ENCODE results near the gene ADH6. TPM values are rescaled to one million over a fixed set of nuclear protein-coding genes. Genes with fewer than 3 reads are reported as not detected.
"Not testable (repeated sequence)": the region's sequence is repeated elsewhere in the genome, so short reads cannot be mapped to it uniquely, and the experiment has no call there.

ADH6 gene
- total and polyA plus RNA-seq, 9 of the 15 experiments (the other 6 are each of a cell fraction or from before 2014, with no cell fraction given) = 0.13 TPM; not detected in 8

- H3K9ac ChIP-seq (ENCODE audit: insufficient read depth in 1 of 2, low read depth in 2 of 2, low read length in 2 of 2); DNase-seq (ENCODE audit: extremely low read depth in 1 of 4, low spot score in 3 of 4); H3K9me3 ChIP-seq (replicated peaks; ENCODE audit: control insufficient read depth, insufficient read depth, low read depth, low read length); H3K36me3 ChIP-seq (ENCODE audit: control insufficient read depth, insufficient read depth, low read length); POLR2A ChIA-PET; H2AFZ ChIP-seq (ENCODE audit: low read depth, low read length); H3K79me2 ChIP-seq (ENCODE audit: control insufficient read depth, insufficient read depth, low read length); H3K9me1 ChIP-seq (ENCODE audit: control insufficient read depth, insufficient read depth, low read length); FAIRE-seq; H3K4me2 ChIP-seq (ENCODE audit: insufficient read depth, low read length); BruUV-seq (replicated peaks); H3K4me3 ChIP-seq; H3K4me1 ChIP-seq (replicated peaks in 1 of 2; ENCODE audit: control insufficient read depth in 2 of 2, insufficient read depth in 2 of 2, low read length in 2 of 2); CTCF ChIA-PET (ENCODE audit: low intra/inter-chr PET ratio); intact Hi-C loops (cut with micrococcal nuclease); H4K20me1 ChIP-seq (replicated peaks; ENCODE audit: control insufficient read depth, insufficient read depth, low read length); H3K27me3 ChIP-seq (ENCODE audit: control insufficient read depth in 2 of 2, insufficient read depth in 2 of 2, low read length in 2 of 2); ATAC-seq; in situ Hi-C loops (cut with MboI); H3K27ac ChIP-seq (ENCODE audit: extremely low read depth, low read depth, low read length): not testable (repeated sequence)
- 14% methylated on average over 4 of the region's 4 CpGs for WGBS (ENCODE audit: insufficient coverage, low coverage, missing lambda C conversion rate)
These were observed 8.6 kb upstream of the ADH6 start for GRCh38 chr4:99227646-99228045.

DNA sequence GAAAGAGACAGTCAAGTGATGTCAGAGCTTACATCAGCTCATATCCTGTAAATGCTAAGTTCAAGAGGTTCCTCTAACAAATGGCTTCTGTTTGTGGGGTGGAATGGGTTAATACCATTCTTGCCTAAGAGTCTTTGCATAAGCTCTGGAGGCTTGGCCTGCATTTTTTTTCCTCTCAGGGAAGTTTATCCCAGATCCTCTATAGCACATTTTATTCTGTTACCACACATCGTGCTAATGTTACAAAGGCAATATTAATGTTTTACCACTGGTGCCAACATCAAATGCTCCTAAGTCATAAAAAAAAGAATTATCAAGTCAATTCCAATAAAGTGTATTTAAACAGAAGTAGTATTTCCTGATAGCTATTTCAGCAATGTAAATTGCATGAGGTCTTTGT is 2.9 kb upstream of the ADH6 start:
- no peak for ATAC-seq
- no TSS peak for BruUV-seq (replicated peaks)
- no peak overlapping the region for H3K4me3 ChIP-seq
- H3K9me1 ChIP-seq (ENCODE audit: control insufficient read depth, insufficient read depth, low read length) = no peaks in the 10 kb centered on the region
- no peak overlapping the region for H2AFZ ChIP-seq (ENCODE audit: low read depth, low read length)
- H3K27me3 ChIP-seq (ENCODE audit: control insufficient read depth in 2 of 2, insufficient read depth in 2 of 2, low read length in 2 of 2) = no peaks in the 10 kb centered on the region
- no peaks in the 10 kb centered on the region for H3K9me3 ChIP-seq (replicated peaks; ENCODE audit: control insufficient read depth, insufficient read depth, low read depth, low read length)
- H3K4me2 ChIP-seq (ENCODE audit: insufficient read depth, low read length) = no peak overlapping the region
- no peak overlapping the region for H3K9ac ChIP-seq (ENCODE audit: insufficient read depth in 1 of 2, low read depth in 2 of 2, low read length in 2 of 2)
- H3K79me2 ChIP-seq (ENCODE audit: control insufficient read depth, insufficient read depth, low read length) = no peaks in the 10 kb centered on the region
- POLR2A ChIA-PET = no interaction called here
- CTCF ChIA-PET (ENCODE audit: low intra/inter-chr PET ratio) = no interaction called here
- no peak overlapping the region for H3K27ac ChIP-seq (ENCODE audit: extremely low read depth, low read depth, low read length)
- FAIRE-seq = no peak
- no peak for DNase-seq (ENCODE audit: extremely low read depth in 1 of 4, low spot score in 3 of 4)
- H4K20me1 ChIP-seq (replicated peaks; ENCODE audit: control insufficient read depth, insufficient read depth, low read length) = no peaks in the 10 kb centered on the region
- H3K4me1 ChIP-seq (replicated peaks in 1 of 2; ENCODE audit: control insufficient read depth in 2 of 2, insufficient read depth in 2 of 2, low read length in 2 of 2) = no peaks in the 10 kb centered on the region
- intact Hi-C loops (cut with micrococcal nuclease) = no loop called here
- no peaks in the 10 kb centered on the region for H3K36me3 ChIP-seq (ENCODE audit: control insufficient read depth, insufficient read depth, low read length)
- in situ Hi-C loops (cut with MboI) = no loop called here
- WGBS (ENCODE audit: insufficient coverage, low coverage, missing lambda C conversion rate) = 0% methylated on average over 1 of the region's 1 CpG
- TF ChIP-seq KAT7 (CRISPR knock-in tag; IDR thresholded peaks at IDR 0.05; ENCODE audit: borderline replicate concordance) (no peak), CC2D1A (IDR thresholded peaks at IDR 0.05) (no peak), RREB1 (CRISPR knock-in tag; IDR thresholded peaks at IDR 0.05) (no peak)
- TF ChIP-seq, protein P1, sequence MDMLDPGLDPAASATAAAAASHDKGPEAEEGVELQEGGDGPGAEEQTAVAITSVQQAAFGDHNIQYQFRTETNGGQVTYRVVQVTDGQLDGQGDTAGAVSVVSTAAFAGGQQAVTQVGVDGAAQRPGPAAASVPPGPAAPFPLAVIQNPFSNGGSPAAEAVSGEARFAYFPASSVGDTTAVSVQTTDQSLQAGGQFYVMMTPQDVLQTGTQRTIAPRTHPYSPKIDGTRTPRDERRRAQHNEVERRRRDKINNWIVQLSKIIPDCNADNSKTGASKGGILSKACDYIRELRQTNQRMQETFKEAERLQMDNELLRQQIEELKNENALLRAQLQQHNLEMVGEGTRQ (CRISPR knock-in tag; IDR thresholded peaks at IDR 0.05) = no peak
- TF ChIP-seq, protein P2, sequence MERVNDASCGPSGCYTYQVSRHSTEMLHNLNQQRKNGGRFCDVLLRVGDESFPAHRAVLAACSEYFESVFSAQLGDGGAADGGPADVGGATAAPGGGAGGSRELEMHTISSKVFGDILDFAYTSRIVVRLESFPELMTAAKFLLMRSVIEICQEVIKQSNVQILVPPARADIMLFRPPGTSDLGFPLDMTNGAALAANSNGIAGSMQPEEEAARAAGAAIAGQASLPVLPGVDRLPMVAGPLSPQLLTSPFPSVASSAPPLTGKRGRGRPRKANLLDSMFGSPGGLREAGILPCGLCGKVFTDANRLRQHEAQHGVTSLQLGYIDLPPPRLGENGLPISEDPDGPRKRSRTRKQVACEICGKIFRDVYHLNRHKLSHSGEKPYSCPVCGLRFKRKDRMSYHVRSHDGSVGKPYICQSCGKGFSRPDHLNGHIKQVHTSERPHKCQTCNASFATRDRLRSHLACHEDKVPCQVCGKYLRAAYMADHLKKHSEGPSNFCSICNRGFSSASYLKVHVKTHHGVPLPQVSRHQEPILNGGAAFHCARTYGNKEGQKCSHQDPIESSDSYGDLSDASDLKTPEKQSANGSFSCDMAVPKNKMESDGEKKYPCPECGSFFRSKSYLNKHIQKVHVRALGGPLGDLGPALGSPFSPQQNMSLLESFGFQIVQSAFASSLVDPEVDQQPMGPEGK (CRISPR knock-in tag; IDR thresholded peaks at IDR 0.05; ENCODE audit: borderline replicate concordance) = no peak

All from K562 (cell line).